ENCODE measurements around the gene KLF4. TPM values are rescaled to one million over a fixed set of nuclear protein-coding genes. Genes with fewer than 3 reads are reported as not detected.

Gene KLF4
- total RNA-seq, 1 experiment from 2014 or later, result 7.1 TPM

DNA sequence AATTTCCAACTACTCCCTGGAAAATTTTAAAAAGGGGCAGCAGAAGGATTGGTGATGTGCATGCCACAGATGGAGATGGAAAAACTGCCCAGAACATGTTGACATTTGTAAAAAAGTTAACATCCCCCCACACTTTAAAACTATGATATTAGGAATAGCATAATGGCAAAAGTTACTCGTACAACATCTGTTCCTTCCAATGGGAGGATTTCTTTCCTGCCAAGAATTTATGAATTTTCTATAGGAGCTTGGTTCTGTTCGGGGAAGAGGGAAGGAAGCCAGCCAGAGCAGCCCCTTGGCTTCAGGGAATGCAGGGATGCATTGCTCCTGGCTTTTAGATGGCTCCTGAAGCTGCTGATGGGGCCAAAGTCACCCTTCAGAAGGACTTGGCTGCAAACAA, 22.7 kb downstream of the KLF4 start:
- H2BK12ac ChIP-seq (ENCODE audit: insufficient read length, low read depth, low read length), result no peak overlapping the region
- H2BK5ac ChIP-seq (ENCODE audit: insufficient read length, low read length), result no peak overlapping the region
- WGBS (ENCODE audit: extremely low coverage, insufficient read length, low lambda C conversion rate), result no CpG with 5 or more reads among the region's 2 CpGs
- peaks cover 32% of the 10 kb centered on the region for H3K27me3 Mint-ChIP-seq (ENCODE audit: low read depth)
- no peak overlapping the region for H2AFZ ChIP-seq (ENCODE audit: low read length)
- H3K79me1 ChIP-seq (ENCODE audit: insufficient read depth, low read depth, low read length, poor library complexity, severe bottlenecking), result no peaks in the 10 kb centered on the region
- no peak overlapping the region for H3K4me2 ChIP-seq (ENCODE audit: insufficient read depth, insufficient read length, low read length)
- H3K18ac ChIP-seq (ENCODE audit: insufficient read length, low read depth, low read length), result no peak overlapping the region
- H3K14ac ChIP-seq (ENCODE audit: insufficient read depth, low read length), result no peak overlapping the region
- H3K56ac ChIP-seq (ENCODE audit: insufficient read length, low read depth, low read length), result no peak overlapping the region
- no peaks in the 10 kb centered on the region for H3K79me2 ChIP-seq (ENCODE audit: insufficient read depth, low read length)
- no peak overlapping the region for H3T11ph ChIP-seq (ENCODE audit: low read length)
- no peak overlapping the region for H2BK20ac ChIP-seq (ENCODE audit: low read depth, low read length, poor library complexity, severe bottlenecking)
- no peak overlapping the region for H4K8ac ChIP-seq (replicated peaks; ENCODE audit: insufficient read length, low read depth, low read length)
- H3K23ac ChIP-seq (ENCODE audit: insufficient read length, low read depth, low read length), result no peak overlapping the region
- no peak overlapping the region for H3K27ac Mint-ChIP-seq
- no peak overlapping the region for H2AK5ac ChIP-seq (ENCODE audit: insufficient read length, low read length)
- peaks cover 0 to 5% of the 10 kb centered on the region in 2 experiments; a peak in 1 of 5 replicates for H3K9me3 Mint-ChIP-seq
- no peaks in the 10 kb centered on the region for H4K20me1 ChIP-seq (ENCODE audit: control insufficient read depth, insufficient read depth, insufficient read length)
- H2BK120ac ChIP-seq (ENCODE audit: low read depth, low read length, poor library complexity, severe bottlenecking), result no peak overlapping the region
- H3K4ac ChIP-seq (ENCODE audit: low read depth, low read length), result no peak overlapping the region
- H3K36me3 Mint-ChIP-seq (ENCODE audit: insufficient read depth in 1 of 3, low read depth in 3 of 3), result peaks cover 0 to 6% (median 0%) of the 10 kb centered on the region in 3 experiments; a peak in 2 of 7 replicates
- H3K27ac ChIP-seq (ENCODE audit: insufficient read length, low read depth, low read length), result no peak overlapping the region
- no peaks in the 10 kb centered on the region for H3K4me1 ChIP-seq (ENCODE audit: insufficient read depth, low read length)
- TF ChIP-seq, protein P1, sequence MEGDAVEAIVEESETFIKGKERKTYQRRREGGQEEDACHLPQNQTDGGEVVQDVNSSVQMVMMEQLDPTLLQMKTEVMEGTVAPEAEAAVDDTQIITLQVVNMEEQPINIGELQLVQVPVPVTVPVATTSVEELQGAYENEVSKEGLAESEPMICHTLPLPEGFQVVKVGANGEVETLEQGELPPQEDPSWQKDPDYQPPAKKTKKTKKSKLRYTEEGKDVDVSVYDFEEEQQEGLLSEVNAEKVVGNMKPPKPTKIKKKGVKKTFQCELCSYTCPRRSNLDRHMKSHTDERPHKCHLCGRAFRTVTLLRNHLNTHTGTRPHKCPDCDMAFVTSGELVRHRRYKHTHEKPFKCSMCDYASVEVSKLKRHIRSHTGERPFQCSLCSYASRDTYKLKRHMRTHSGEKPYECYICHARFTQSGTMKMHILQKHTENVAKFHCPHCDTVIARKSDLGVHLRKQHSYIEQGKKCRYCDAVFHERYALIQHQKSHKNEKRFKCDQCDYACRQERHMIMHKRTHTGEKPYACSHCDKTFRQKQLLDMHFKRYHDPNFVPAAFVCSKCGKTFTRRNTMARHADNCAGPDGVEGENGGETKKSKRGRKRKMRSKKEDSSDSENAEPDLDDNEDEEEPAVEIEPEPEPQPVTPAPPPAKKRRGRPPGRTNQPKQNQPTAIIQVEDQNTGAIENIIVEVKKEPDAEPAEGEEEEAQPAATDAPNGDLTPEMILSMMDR (conservative IDR thresholded peaks at IDR 0.05), result no peak
- peaks cover 17 to 21% of the 10 kb centered on the region in 2 experiments for H3K4me1 Mint-ChIP-seq
- no peak overlapping the region for H4K91ac ChIP-seq (ENCODE audit: insufficient read length, low read depth, low read length)
- no peak for DNase-seq
- no peak overlapping the region for H2BK15ac ChIP-seq (ENCODE audit: low read depth, low read length)
- no peaks in the 10 kb centered on the region for H3K9me3 ChIP-seq (ENCODE audit: control insufficient read depth, low read depth, low read length)
- peaks cover 7% of the 10 kb centered on the region for H3K23me2 ChIP-seq (ENCODE audit: insufficient read length, low read depth, low read length, poor library complexity, severe bottlenecking)
- H4K5ac ChIP-seq (ENCODE audit: insufficient read length, low read depth, low read length), result no peak overlapping the region
- H3K27me3 ChIP-seq (ENCODE audit: insufficient read depth, low read length), result peaks cover 2% of the 10 kb centered on the region
- no peak overlapping the region for H3K9ac ChIP-seq (ENCODE audit: extremely low read depth, insufficient read length, low read length)
- H3K4me3 Mint-ChIP-seq, result peak overlapping the region; percentile 69 to 83; a peak in 2 of 5 replicates

Measured in H9 (cell line).